Measurements from ENCODE around the gene CDHR3.
"Not testable (repeated sequence)": the region's sequence is repeated elsewhere in the genome, so short reads cannot be mapped to it uniquely, and the experiment has no call there.

CDHR3 gene

GRCh38 chr7:105963038-105963667 is at the start of gene CDHR3:
TSS of gene CDHR3 (plus strand) at chr7:105963264. CDS start at chr7:105963319, 55 bp downstream.
- no peak for DNase-seq

GRCh38 chr7:105913947-105914346 is 49.1 kb upstream of the CDHR3 start:
- DNase-seq = no peak

GRCh38 chr7:105916603-105917002 is 46.5 kb upstream of the CDHR3 start:
- no peak for DNase-seq

GRCh38 chr7:105917659-105918058 is 45.4 kb upstream of the CDHR3 start:
- no peak for DNase-seq

- no peak for DNase-seq
These were observed 42.3 kb upstream of the CDHR3 start for GRCh38 chr7:105920766-105921165.

- DNase-seq = no peak
These were observed 38.1 kb upstream of the CDHR3 start for GRCh38 chr7:105924945-105925344.

GRCh38 chr7:105926131-105926530 is 36.9 kb upstream of the CDHR3 start:
- DNase-seq = no peak

GRCh38 chr7:105931179-105931578 is 31.9 kb upstream of the CDHR3 start:
- DNase-seq = no peak

GRCh38 chr7:105932835-105933477 is 30.1 kb upstream of the CDHR3 start:
- DNase-seq = no peak

GRCh38 chr7:105934572-105935185 is 28.4 kb upstream of the CDHR3 start:
- DNase-seq = peak; percentile 76

GRCh38 chr7:105935250-105935649 is 27.8 kb upstream of the CDHR3 start:
- DNase-seq = no peak

GRCh38 chr7:105937411-105937810 is 25.7 kb upstream of the CDHR3 start:
- no peak for DNase-seq

- no peak for DNase-seq
These were observed 23.0 kb upstream of the CDHR3 start for GRCh38 chr7:105940109-105940508.

- DNase-seq = no peak
These were observed 21.5 kb upstream of the CDHR3 start for GRCh38 chr7:105941596-105941995.

- DNase-seq = no peak
These were observed 19.6 kb upstream of the CDHR3 start for GRCh38 chr7:105943486-105943885.

GRCh38 chr7:105945848-105946247 is 17.2 kb upstream of the CDHR3 start:
- DNase-seq = no peak

GRCh38 chr7:105951597-105951996 is 11.5 kb upstream of the CDHR3 start:
- no peak for DNase-seq

- DNase-seq = no peak
These were observed 10.0 kb upstream of the CDHR3 start for GRCh38 chr7:105952917-105953595.

GRCh38 chr7:105954711-105955110 is 8.4 kb upstream of the CDHR3 start:
- no peak for DNase-seq

- DNase-seq = not testable (repeated sequence)
These were observed 7.2 kb upstream of the CDHR3 start for GRCh38 chr7:105955651-105956466.

GRCh38 chr7:105958012-105958411 is 5.1 kb upstream of the CDHR3 start:
- peak; percentile 21 for DNase-seq

- no peak for DNase-seq
These were observed 711 bp upstream of the CDHR3 start for GRCh38 chr7:105962353-105962752.

GRCh38 chr7:105971845-105972244 is 8.8 kb downstream of the CDHR3 start:
- no peak for DNase-seq
